ENCODE data around the gene MAML3.

MAML3 gene

DNA sequence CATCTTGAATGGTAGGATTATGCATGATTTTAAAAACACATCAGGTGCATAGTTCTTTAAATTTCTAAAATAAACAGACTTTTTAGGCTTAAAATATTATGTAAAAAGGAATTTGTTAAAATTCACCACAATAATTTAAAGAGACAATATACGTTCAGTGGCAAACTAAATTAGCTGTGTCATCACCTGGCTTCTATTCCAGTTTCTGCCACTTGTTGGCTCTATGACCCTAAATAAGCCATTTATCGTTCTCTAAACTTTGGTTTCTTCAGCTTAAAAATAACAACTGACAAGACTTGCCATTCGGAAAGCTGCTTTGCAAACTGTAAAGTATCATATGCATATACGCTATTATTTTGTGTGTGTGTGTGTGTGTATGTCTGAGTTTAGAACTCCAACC, 347.1 kb downstream of the MAML3 start:
- FAIRE-seq, result no peak
- TF ChIP-seq POU2F2 (IDR thresholded peaks at IDR 0.05; ENCODE audit: low read depth, low read length) (no peak), POLR2A (IDR thresholded peaks at IDR 0.05; ENCODE audit: low read depth, low read length) (no peak), TAF1 (IDR thresholded peaks at IDR 0.05; ENCODE audit: low read depth, low read length) (no peak), POLR2AphosphoS5 (IDR thresholded peaks at IDR 0.05; ENCODE audit: low read depth, low read length) (no peak), SPI1 (IDR thresholded peaks at IDR 0.05; ENCODE audit: low read depth, low read length) (no peak), PAX5 (IDR thresholded peaks at IDR 0.05; ENCODE audit: insufficient read depth, low read length, severe bottlenecking) (no peak)
- DNase-seq (ENCODE audit: insufficient read length, low spot score), result no peak

DNA sequence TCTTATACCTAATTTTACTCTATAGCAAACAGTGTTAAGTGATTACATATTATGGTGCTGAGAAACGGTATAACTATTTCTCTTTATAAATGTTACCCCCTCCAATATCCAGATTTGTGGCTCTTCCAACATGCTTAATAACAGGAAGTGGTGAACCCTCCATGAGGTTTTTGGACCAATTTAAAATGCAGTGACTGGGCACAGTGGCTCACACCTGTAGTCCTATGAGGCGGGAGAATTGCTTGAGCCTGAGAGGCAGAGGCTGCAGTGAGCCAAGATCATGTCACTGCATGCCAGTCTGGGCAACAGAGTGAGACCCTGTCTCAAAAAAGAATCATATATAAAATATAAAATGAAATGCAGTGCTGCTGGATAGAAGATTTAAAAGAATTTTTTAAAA, 351.1 kb downstream of the MAML3 start:
- no peak for DNase-seq (ENCODE audit: insufficient read length, low spot score)
- TF ChIP-seq POU2F2 (IDR thresholded peaks at IDR 0.05; ENCODE audit: low read depth, low read length) (no peak), TAF1 (IDR thresholded peaks at IDR 0.05; ENCODE audit: low read depth, low read length) (no peak), POLR2AphosphoS5 (IDR thresholded peaks at IDR 0.05; ENCODE audit: low read depth, low read length) (no peak), POLR2A (IDR thresholded peaks at IDR 0.05; ENCODE audit: low read depth, low read length) (no peak), SPI1 (IDR thresholded peaks at IDR 0.05; ENCODE audit: low read depth, low read length) (no peak), PAX5 (IDR thresholded peaks at IDR 0.05; ENCODE audit: insufficient read depth, low read length, severe bottlenecking) (no peak)
- FAIRE-seq, result no peak

GRCh38 chr4:139802488-139802887, 351.5 kb downstream of the MAML3 start:
- FAIRE-seq, result no peak
- TF ChIP-seq TAF1 (IDR thresholded peaks at IDR 0.05; ENCODE audit: low read depth, low read length), result no peak
- DNase-seq (ENCODE audit: insufficient read length, low spot score), result no peak

- DNase-seq (ENCODE audit: insufficient read length, low spot score) (no peak), FAIRE-seq (no peak)
- no peak for TF ChIP-seq POU2F2 (IDR thresholded peaks at IDR 0.05; ENCODE audit: low read depth, low read length)
- TF ChIP-seq POLR2A (IDR thresholded peaks at IDR 0.05; ENCODE audit: low read depth, low read length), result no peak
- no peak for TF ChIP-seq POLR2AphosphoS5 (IDR thresholded peaks at IDR 0.05; ENCODE audit: low read depth, low read length)
- no peak for TF ChIP-seq TAF1 (IDR thresholded peaks at IDR 0.05; ENCODE audit: low read depth, low read length)
- TF ChIP-seq SPI1 (IDR thresholded peaks at IDR 0.05; ENCODE audit: low read depth, low read length), result no peak
- no peak for TF ChIP-seq PAX5 (IDR thresholded peaks at IDR 0.05; ENCODE audit: insufficient read depth, low read length, severe bottlenecking)
These were observed 352.1 kb downstream of the MAML3 start for GRCh38 chr4:139801895-139802294.

- DNase-seq (ENCODE audit: insufficient read length, low spot score), result no peak
- FAIRE-seq, result no peak
- TF ChIP-seq POLR2A (IDR thresholded peaks at IDR 0.05; ENCODE audit: low read depth, low read length), result no peak
- no peak for TF ChIP-seq PAX5 (IDR thresholded peaks at IDR 0.05; ENCODE audit: insufficient read depth, low read length, severe bottlenecking)
- TF ChIP-seq POLR2AphosphoS5 (IDR thresholded peaks at IDR 0.05; ENCODE audit: low read depth, low read length), result no peak
- no peak for TF ChIP-seq TAF1 (IDR thresholded peaks at IDR 0.05; ENCODE audit: low read depth, low read length)
- no peak for TF ChIP-seq POU2F2 (IDR thresholded peaks at IDR 0.05; ENCODE audit: low read depth, low read length)
- TF ChIP-seq SPI1 (IDR thresholded peaks at IDR 0.05; ENCODE audit: low read depth, low read length), result no peak
These were observed 353.9 kb downstream of the MAML3 start for GRCh38 chr4:139800082-139800481.

DNA sequence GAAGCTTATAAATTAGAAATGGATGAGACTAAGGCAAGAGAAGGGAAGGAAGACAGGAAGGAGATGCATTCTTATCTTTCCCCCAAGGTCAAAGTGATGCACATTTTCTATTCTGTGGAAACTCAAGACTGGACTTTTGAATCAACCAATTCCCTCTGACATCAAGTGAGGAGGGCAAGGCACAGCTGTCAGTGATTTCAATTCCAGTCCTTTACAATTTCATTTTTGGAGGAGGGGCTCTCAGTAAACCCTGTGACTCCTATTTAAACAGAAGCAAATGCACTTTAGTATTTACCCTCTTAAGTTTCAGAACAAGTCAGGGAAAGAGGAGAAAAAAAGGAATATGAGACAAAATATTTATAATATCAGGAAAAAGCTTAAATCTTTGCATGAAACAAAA, 354.4 kb downstream of the MAML3 start:
- TF ChIP-seq POU2F2 (IDR thresholded peaks at IDR 0.05; ENCODE audit: low read depth, low read length) (no peak), POLR2A (IDR thresholded peaks at IDR 0.05; ENCODE audit: low read depth, low read length) (no peak), SPI1 (IDR thresholded peaks at IDR 0.05; ENCODE audit: low read depth, low read length) (no peak), TAF1 (IDR thresholded peaks at IDR 0.05; ENCODE audit: low read depth, low read length) (no peak)
- FAIRE-seq, result no peak
- no peak for DNase-seq (ENCODE audit: insufficient read length, low spot score)

- TF ChIP-seq POLR2AphosphoS5 (IDR thresholded peaks at IDR 0.05; ENCODE audit: low read depth, low read length) (no peak), SPI1 (IDR thresholded peaks at IDR 0.05; ENCODE audit: low read depth, low read length) (peak; percentile 21; the same call in 1 of the 2 replicates)
- no peak for FAIRE-seq
- DNase-seq (ENCODE audit: insufficient read length, low spot score), result no peak
These were observed 355.5 kb downstream of the MAML3 start for GRCh38 chr4:139798456-139798855.

- DNase-seq (ENCODE audit: insufficient read length, low spot score) (no peak), FAIRE-seq (no peak)
- TF ChIP-seq POLR2AphosphoS5 (IDR thresholded peaks at IDR 0.05; ENCODE audit: low read depth, low read length) (no peak), POLR2A (IDR thresholded peaks at IDR 0.05; ENCODE audit: low read depth, low read length) (no peak)
These were observed 356.7 kb downstream of the MAML3 start for GRCh38 chr4:139797287-139797686.

DNA sequence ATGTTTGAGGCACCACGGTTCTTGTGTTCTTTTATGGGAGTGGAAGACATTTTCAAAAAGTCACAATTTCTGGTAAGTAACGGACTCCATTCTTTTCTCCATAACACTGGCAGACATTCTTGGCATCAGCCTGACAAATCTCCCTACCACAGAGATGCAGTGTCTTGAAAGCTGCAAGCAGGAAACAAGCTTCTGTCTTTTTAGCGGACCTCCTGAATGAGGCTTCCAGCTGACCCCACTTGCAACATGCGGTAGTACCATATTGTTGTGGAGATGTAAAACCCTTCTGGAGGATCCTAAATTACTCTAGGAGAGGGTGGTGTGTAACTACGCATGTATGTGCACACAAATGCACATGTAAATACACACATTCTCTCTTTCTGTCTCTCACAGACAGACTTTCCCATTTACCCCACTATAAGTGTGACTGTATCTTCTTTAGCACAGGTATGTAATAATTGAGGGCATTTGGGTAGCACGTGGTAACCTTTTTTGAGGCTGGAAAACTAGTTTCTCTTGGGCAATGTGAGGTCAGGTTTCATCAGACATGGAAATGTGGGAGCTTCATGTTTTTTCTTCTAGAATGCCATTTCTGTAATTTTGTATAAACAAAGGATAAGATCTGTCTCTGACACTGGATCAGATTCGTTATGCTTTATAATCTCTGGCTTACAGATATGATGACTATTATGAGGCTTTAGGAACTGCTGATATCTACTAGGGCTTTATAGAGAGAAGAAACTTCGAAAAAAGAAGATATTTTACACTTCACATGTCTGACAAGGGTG, 358.3 kb downstream of the MAML3 start:
- TF ChIP-seq SPI1 (IDR thresholded peaks at IDR 0.05; ENCODE audit: low read depth, low read length) (no peak), POU2F2 (IDR thresholded peaks at IDR 0.05; ENCODE audit: low read depth, low read length) (no peak), POLR2A (IDR thresholded peaks at IDR 0.05; ENCODE audit: low read depth, low read length) (no peak), TAF1 (IDR thresholded peaks at IDR 0.05; ENCODE audit: low read depth, low read length) (no peak), PAX5 (IDR thresholded peaks at IDR 0.05; ENCODE audit: insufficient read depth, low read length, severe bottlenecking) (no peak), POLR2AphosphoS5 (IDR thresholded peaks at IDR 0.05; ENCODE audit: low read depth, low read length) (no peak)
- DNase-seq (ENCODE audit: insufficient read length, low spot score) (no peak), FAIRE-seq (no peak)

GRCh38 chr4:139794158-139794954, 359.6 kb downstream of the MAML3 start:
- DNase-seq (ENCODE audit: insufficient read length, low spot score), result no peak
- TF ChIP-seq POLR2AphosphoS5 (IDR thresholded peaks at IDR 0.05; ENCODE audit: low read depth, low read length) (no peak), POLR2A (IDR thresholded peaks at IDR 0.05; ENCODE audit: low read depth, low read length) (no peak), POU2F2 (IDR thresholded peaks at IDR 0.05; ENCODE audit: low read depth, low read length) (no peak), TAF1 (IDR thresholded peaks at IDR 0.05; ENCODE audit: low read depth, low read length) (no peak)
- no peak for FAIRE-seq

Data from GM12891 (cell line).